Osteoblast (primary cell): ENCODE results near the gene MXRA7. TPM values are rescaled to one million over a fixed set of nuclear protein-coding genes. Genes with fewer than 3 reads are reported as not detected.

ENCODE experiments used
- DNase-seq: peaks from one replicate; pipeline ENCODE4 v3.0.0; 2011; ENCODE audit warnings: low spot score, mixed read lengths; ENCODE audit not compliant: insufficient read length; ENCODE audit errors: missing footprints
- H2AFZ ChIP-seq: 2 replicates; pipeline ENCODE4 v1.6.0; 2011; ENCODE audit warnings: mild to moderate bottlenecking, low read length
- H3K27ac ChIP-seq: 2 replicates; pipeline ENCODE4 v1.5.1; 2011; ENCODE audit warnings: mild to moderate bottlenecking, low read depth, low read length, moderate library complexity
- H3K27me3 ChIP-seq: 2 replicates; pipeline ENCODE4 v1.6.0; 2012; ENCODE audit warnings: mild to moderate bottlenecking, control low read depth, inconsistent platforms, low read length, moderate library complexity; ENCODE audit not compliant: insufficient read depth
- H3K36me3 ChIP-seq: 2 replicates; pipeline ENCODE4 v1.5.1; 2011; ENCODE audit warnings: mild to moderate bottlenecking, low read length, control low read depth, moderate library complexity; ENCODE audit not compliant: insufficient read depth
- H3K4me1 ChIP-seq: 2 replicates; pipeline ENCODE4 v1.5.1; 2011; ENCODE audit warnings: mild to moderate bottlenecking, low read length, control low read depth, moderate library complexity; ENCODE audit not compliant: insufficient read depth
- H3K4me2 ChIP-seq: 2 replicates; pipeline ENCODE4 v1.6.0; 2011; ENCODE audit warnings: mild to moderate bottlenecking, low read length; ENCODE audit not compliant: insufficient read depth
- H3K4me3 ChIP-seq: fragments of 200-600 bp; sonication (generic); 3 replicates; pipeline ENCODE4 v1.5.1; 2012; ENCODE audit warnings: mild to moderate bottlenecking, low read length, inconsistent platforms; ENCODE audit not compliant: insufficient read depth
- H3K79me2 ChIP-seq: 2 replicates; pipeline ENCODE4 v1.6.0; 2012; ENCODE audit warnings: mild to moderate bottlenecking, low read length, control low read depth, inconsistent platforms; ENCODE audit not compliant: insufficient read depth
- H3K9me3 ChIP-seq: 2 replicates; pipeline ENCODE4 v1.5.1; 2011; ENCODE audit warnings: low read depth, low read length, control low read depth
- H4K20me1 ChIP-seq: 2 replicates; pipeline ENCODE4 v1.6.0; 2012; ENCODE audit warnings: mild to moderate bottlenecking, low read length, control low read depth; ENCODE audit not compliant: insufficient read depth
- total RNA-seq: library from RNA; depleted of rRNA; stranded (reverse); fragments of >200 nt; gene quantifications from 2 replicates; pipeline ENCODE4 v1.2.3, GENCODE V29; 2012
- TF ChIP-seq, protein P1 (sequence below): IDR thresholded peaks from 2 replicates; pipeline ENCODE4 v1.5.1; 2011; ENCODE audit warnings: mild to moderate bottlenecking, low read depth, low read length, moderate library complexity; ENCODE audit errors: extremely low read depth

Gene MXRA7
- total RNA-seq, 1 donor = 352 TPM

DNA sequence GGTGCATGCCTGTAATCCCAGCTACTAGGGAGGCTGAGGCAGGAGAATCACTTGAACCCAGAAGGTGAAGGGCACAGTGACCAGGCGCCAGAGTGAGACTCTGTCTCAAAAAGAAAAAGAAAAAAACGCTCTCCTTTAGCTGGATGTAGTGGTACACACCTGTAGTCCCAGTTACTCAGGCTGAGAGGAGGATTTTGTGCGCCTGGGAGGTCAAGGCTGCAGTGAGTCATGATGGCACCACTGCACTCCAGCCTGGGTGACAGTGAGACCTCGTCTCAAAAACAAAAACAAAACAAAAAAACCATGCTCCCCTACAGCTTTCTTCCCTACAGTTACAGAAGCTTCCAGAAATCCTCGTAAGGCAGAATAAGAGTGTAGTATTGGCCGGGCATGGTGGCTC, 34.1 kb downstream of the MXRA7 start:
- Histone ChIP-seq H3K4me2 (no peak overlapping the region), H4K20me1 (peaks cover 13% of the 10 kb centered on the region), H3K4me3 (no peak overlapping the region), H3K4me1 (peaks cover 6% of the 10 kb centered on the region), H3K9me3 (no peaks in the 10 kb centered on the region), H3K36me3 (peaks cover 38% of the 10 kb centered on the region), H3K27me3 (no peaks in the 10 kb centered on the region), H2AFZ (no peak overlapping the region), H3K27ac (no peak overlapping the region), H3K79me2 (peaks cover 2% of the 10 kb centered on the region)
- TF ChIP-seq, protein P1, sequence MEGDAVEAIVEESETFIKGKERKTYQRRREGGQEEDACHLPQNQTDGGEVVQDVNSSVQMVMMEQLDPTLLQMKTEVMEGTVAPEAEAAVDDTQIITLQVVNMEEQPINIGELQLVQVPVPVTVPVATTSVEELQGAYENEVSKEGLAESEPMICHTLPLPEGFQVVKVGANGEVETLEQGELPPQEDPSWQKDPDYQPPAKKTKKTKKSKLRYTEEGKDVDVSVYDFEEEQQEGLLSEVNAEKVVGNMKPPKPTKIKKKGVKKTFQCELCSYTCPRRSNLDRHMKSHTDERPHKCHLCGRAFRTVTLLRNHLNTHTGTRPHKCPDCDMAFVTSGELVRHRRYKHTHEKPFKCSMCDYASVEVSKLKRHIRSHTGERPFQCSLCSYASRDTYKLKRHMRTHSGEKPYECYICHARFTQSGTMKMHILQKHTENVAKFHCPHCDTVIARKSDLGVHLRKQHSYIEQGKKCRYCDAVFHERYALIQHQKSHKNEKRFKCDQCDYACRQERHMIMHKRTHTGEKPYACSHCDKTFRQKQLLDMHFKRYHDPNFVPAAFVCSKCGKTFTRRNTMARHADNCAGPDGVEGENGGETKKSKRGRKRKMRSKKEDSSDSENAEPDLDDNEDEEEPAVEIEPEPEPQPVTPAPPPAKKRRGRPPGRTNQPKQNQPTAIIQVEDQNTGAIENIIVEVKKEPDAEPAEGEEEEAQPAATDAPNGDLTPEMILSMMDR = no peak
- DNase-seq = no peak

DNA sequence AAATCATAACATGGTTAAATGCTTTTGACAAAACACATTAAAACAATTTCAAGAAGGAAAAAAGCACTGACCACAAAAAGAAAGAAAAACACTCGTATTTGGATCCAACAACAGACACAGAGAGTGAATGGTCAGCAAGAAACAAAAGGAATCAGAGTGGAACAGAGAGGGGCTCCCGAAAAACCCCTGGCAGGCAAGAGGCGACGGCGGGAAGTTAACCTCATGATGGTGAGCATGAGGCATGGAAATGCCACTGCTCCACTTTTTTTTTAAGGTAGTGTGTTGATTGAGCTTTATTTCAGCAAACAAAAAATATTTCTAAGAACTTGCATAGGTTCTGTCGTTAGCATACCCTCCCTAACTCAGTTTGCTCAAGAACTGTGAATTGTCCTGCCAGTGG, 35.1 kb downstream of the MXRA7 start:
- DNase-seq = no peak
- no peaks in the 10 kb centered on the region for H3K9me3 ChIP-seq
- TF ChIP-seq, protein P1 = no peak
- H3K27me3 ChIP-seq = no peaks in the 10 kb centered on the region
- H3K4me3 ChIP-seq = no peak overlapping the region
- peaks cover 34% of the 10 kb centered on the region for H3K36me3 ChIP-seq
- no peak overlapping the region for H2AFZ ChIP-seq
- no peak overlapping the region for H3K27ac ChIP-seq
- peaks cover 3% of the 10 kb centered on the region for H4K20me1 ChIP-seq
- no peaks in the 10 kb centered on the region for H3K79me2 ChIP-seq
- H3K4me1 ChIP-seq = peaks cover 9% of the 10 kb centered on the region
- no peak overlapping the region for H3K4me2 ChIP-seq

DNA sequence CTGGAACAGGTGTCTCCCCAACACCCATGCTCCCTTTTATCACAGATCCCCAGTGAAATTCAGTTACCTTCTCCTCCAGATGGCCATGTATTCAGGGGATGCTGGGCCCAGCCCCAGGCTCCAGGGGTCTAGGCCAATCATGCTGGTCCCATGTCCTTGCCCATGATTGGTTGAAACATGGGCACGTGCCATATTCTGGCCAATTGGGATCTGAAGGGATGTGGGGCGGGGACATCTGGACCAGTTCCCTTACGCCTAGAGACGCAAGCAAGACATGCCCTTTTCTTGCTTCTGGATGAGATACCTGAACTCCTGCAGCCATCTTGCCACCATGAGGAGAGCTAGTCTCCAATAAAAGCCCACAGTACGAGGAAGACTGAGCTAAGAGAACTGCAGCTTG, 36.2 kb downstream of the MXRA7 start:
- H3K79me2 ChIP-seq = no peaks in the 10 kb centered on the region
- H4K20me1 ChIP-seq = peaks cover 2% of the 10 kb centered on the region
- TF ChIP-seq, protein P1 = no peak
- no peaks in the 10 kb centered on the region for H3K27me3 ChIP-seq
- peaks cover 28% of the 10 kb centered on the region for H3K36me3 ChIP-seq
- peaks cover 9% of the 10 kb centered on the region for H3K4me1 ChIP-seq
- no peak overlapping the region for H3K27ac ChIP-seq
- H3K4me2 ChIP-seq = no peak overlapping the region
- no peak overlapping the region for H2AFZ ChIP-seq
- no peak overlapping the region for H3K4me3 ChIP-seq
- DNase-seq = peak; percentile 65
- no peaks in the 10 kb centered on the region for H3K9me3 ChIP-seq

DNA sequence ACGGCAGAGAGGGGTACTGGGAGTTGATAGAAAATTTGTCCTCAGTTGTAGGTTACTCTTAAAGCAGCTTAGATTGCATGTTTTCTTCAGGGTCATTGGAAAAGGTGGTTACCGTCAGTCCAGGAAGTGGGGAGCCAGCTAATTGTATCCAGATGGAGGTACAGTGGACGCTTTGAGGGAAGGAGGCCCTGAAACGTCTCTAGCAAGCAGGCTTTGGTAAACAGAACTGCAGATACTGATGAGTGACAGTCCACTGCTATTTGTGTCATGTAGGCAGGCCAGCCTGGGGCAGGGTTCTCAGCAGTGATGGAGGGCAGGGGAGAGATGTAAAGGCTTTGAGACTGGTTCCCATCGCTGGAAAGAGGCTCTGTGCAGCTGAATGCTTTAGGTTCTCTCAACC, 37.0 kb downstream of the MXRA7 start:
- peaks cover 22% of the 10 kb centered on the region for H3K36me3 ChIP-seq
- no peaks in the 10 kb centered on the region for H3K79me2 ChIP-seq
- peaks cover 9% of the 10 kb centered on the region for H3K4me1 ChIP-seq
- peak; percentile 71 for DNase-seq
- H4K20me1 ChIP-seq = peaks cover under 1% of the 10 kb centered on the region
- H3K4me3 ChIP-seq = no peak overlapping the region
- no peaks in the 10 kb centered on the region for H3K9me3 ChIP-seq
- H3K27me3 ChIP-seq = no peaks in the 10 kb centered on the region
- no peak overlapping the region for H3K27ac ChIP-seq
- H2AFZ ChIP-seq = no peak overlapping the region
- TF ChIP-seq, protein P1 = no peak
- H3K4me2 ChIP-seq = no peak overlapping the region
